GM10847 (cell line): Measurements from ENCODE around the gene GLP2R.

Source experiments
- POLR2A ChIP-seq: IDR thresholded peaks from 2 replicates; pipeline ENCODE4 v1.6.1; 2011; ENCODE audit not compliant: insufficient read length; ENCODE audit errors: extremely low read depth

GLP2R gene

DNA sequence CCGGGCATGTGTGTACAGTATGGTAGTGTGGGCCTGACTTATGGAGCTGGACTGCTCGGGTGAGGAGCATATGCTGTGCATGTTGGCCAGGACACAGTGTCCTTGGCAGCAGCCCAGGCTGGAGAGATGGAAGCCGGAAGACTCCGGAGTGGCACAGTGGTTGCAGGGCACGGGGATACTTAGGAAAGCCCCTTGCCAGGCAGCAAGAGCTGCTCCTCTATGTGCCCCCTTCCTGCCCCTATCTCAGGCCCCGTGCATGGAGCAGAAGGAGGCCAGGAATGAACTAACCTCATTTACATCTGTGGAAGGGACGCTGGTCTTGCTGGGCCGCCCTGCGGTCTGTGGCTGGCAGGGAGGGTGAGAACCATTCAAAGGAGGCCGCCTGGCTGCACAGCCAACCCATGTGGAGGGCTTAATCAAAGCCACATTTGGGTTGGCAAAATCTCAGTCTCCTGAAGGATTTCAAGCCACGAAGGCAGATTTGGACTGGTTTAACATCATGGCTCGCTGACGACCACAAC lies 111.6 kb downstream of the GLP2R start:
- TF ChIP-seq POLR2A, result no peak

- no peak for TF ChIP-seq POLR2A
Observed at GRCh38 chr17:9937901-9938300, 112.2 kb downstream of the GLP2R start.

DNA sequence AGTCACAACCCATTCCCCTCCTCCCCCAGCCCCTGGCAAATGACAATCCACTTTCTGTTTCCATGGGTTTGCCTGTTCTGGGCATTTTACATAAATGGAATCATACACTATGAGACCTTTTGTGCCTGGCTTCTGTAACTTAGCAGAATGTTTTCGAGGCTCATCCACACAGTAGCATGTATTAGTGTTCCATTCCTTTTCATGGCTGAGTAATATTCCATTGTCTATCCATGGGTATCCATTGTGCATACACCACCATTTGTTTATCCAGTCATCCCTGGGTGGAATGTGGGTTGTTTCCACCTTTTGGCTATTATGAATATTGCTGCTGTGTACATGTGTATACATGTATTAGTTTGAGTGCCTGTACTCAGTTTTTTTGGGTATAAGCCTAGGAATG lies 113.0 kb downstream of the GLP2R start:
- no peak for TF ChIP-seq POLR2A

GRCh38 chr17:9940841-9941240 lies 115.1 kb downstream of the GLP2R start:
- TF ChIP-seq POLR2A, result no peak

DNA sequence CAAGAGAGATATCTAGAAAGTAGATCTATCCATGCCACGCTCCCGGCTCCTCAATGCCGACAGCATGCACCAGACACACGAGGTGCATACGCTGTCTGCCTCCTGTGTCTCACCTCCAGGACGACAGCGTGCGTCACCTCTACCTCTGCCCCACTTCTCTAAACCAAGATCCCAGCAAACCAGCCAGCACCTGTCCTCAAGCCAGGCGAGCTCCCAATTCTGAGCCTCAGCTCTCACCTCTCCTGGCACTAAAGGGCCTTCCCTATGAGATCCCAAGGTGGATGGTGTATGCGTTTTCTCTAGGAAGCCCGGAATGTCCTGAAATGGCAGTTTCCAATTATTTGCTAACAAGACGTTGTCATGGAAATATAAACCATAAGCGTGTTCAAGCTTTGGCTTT lies 115.6 kb downstream of the GLP2R start:
- no peak for TF ChIP-seq POLR2A
